GM12878 (cell line): ENCODE measurements around the gene SGTA. TPM values are rescaled to one million over a fixed set of nuclear protein-coding genes. Genes with fewer than 3 reads are reported as not detected.

Experiments
- ATAC-seq: fragments of 200-7000 bp; cut with Tn5 transposase; 3 replicates; pipeline ENCODE4 v1.9.1; 2020; ENCODE audit warnings: mild to moderate bottlenecking, moderate library complexity
- BruUV-seq: library from RNA; stranded (reverse); fragments of 400-500 nt; replicated peaks from 2 replicates; lab custom pipeline; 2021; lab: Mats Ljungman, UMichigan
- CTCF ChIA-PET: fragments of 300-600 bp; sonication (Branson Sonifier 250); formaldehyde crosslinking; extraction: SDS; loops from one replicate; lab custom pipeline; 2021; ENCODE audit warnings: inconsistent platforms; lab: Yijun Ruan, JAX
- POLR2A ChIA-PET: fragments of 350-600 bp; formaldehyde crosslinking; extraction: SDS; loops from one replicate; lab custom pipeline; 2021; ENCODE audit warnings: inconsistent platforms; lab: Charles Lee
- RAD21 ChIA-PET: fragments of 300-600 bp; sonication (Branson Sonifier 250); formaldehyde crosslinking; loops from one replicate; lab custom pipeline; 2023; ENCODE audit warnings: antibody characterized with exemption; ENCODE audit not compliant: unreplicated experiment; lab: Charles Lee
- SMC1A ChIA-PET: fragments of 300-600 bp; sonication (Branson Sonifier 250); formaldehyde crosslinking; loops from one replicate; lab custom pipeline; 2023; ENCODE audit not compliant: unreplicated experiment, uncharacterized antibody; lab: Charles Lee
- DNase-seq: peaks from one replicate; pipeline ENCODE4 v3.0.0-alpha.2; 2011; ENCODE audit warnings: low read depth, low spot score
- FAIRE-seq: peaks from 3 replicates; lab custom pipeline; 2011; peaks lifted over from hg19 to GRCh38; lab: Jason Lieb, UNC
- H2AFZ ChIP-seq: 2 replicates; pipeline ENCODE4 v1.6.0; 2011; ENCODE audit warnings: low read depth, low read length, control low read depth; ENCODE audit not compliant: control insufficient read depth
- H3K27ac ChIP-seq: 2 replicates; pipeline ENCODE4 v1.5.1; 2011; ENCODE audit warnings: control low read depth; ENCODE audit not compliant: control insufficient read depth, insufficient read depth
- H3K27me3 ChIP-seq, 2 experiments: replicated peaks in 1 of 2; 2 replicates each; pipeline versions ENCODE4 v1.6.0 to v1.6.1; 2011; ENCODE audit warnings: low read length in 1 of 2; ENCODE audit not compliant: control insufficient read depth in 2 of 2, insufficient read depth in 2 of 2
- H3K36me3 ChIP-seq, 2 experiments: 2 replicates each; pipeline ENCODE4 v1.5.1; 2011; ENCODE audit warnings: low read length in 1 of 2; ENCODE audit not compliant: control insufficient read depth in 2 of 2, insufficient read depth in 2 of 2
- H3K4me1 ChIP-seq: 2 replicates; pipeline ENCODE4 v1.6.1; 2011; ENCODE audit warnings: mild to moderate bottlenecking, low read length, moderate library complexity, mixed read lengths; ENCODE audit not compliant: control insufficient read depth, insufficient read depth
- H3K4me2 ChIP-seq: 2 replicates; pipeline ENCODE4 v1.6.0; 2011; ENCODE audit warnings: control low read depth; ENCODE audit not compliant: control insufficient read depth, insufficient read depth
- H3K4me3 ChIP-seq: fragments of 200-600 bp; sonication (generic); 2 replicates; pipeline ENCODE4 v1.5.1; 2016
- H3K79me2 ChIP-seq: 2 replicates; pipeline ENCODE4 v1.6.0; 2011; ENCODE audit warnings: low read length; ENCODE audit not compliant: control insufficient read depth, insufficient read depth
- H3K9ac ChIP-seq: 2 replicates; pipeline ENCODE4 v1.8.0; 2011; ENCODE audit warnings: low read length, control low read depth, mixed read lengths; ENCODE audit not compliant: control insufficient read depth, insufficient read depth
- H3K9me3 ChIP-seq: replicated peaks from 3 replicates; pipeline ENCODE4 v1.5.1; 2011; ENCODE audit warnings: mild to moderate bottlenecking, low read length; ENCODE audit not compliant: control insufficient read depth, insufficient read depth
- H4K20me1 ChIP-seq: 2 replicates; pipeline ENCODE4 v1.6.0; 2011; ENCODE audit not compliant: control insufficient read depth, insufficient read depth
- CUX1 ChIP-seq: IDR thresholded peaks from 2 replicates; pipeline ENCODE4 v1.6.1; 2012; ENCODE audit warnings: improper control_type of control experiment, low read depth, low read length; ENCODE audit not compliant: insufficient replicate concordance
- WGBS: methylation state at CpG from one replicate; pipeline ENCODE4 v1.1.6; 2016; ENCODE audit warnings: low lambda C conversion rate; ENCODE audit not compliant: insufficient replicate concordance, insufficient coverage; ENCODE audit errors: missing lambda C conversion rate; 5-methylcytosine and 5-hydroxymethylcytosine counted together
- in situ Hi-C: fragments of 300-500 bp; cut with MboI; formaldehyde crosslinking; loops from 9 replicates; pipeline ENCODE4 v1.14.3; 2018; ENCODE audit warnings: mixed read lengths
- intact Hi-C: fragments of 100-400 bp; cut with micrococcal nuclease; formaldehyde crosslinking; loops from one replicate; pipeline ENCODE4 v1.14.2; 2022; ENCODE audit not compliant: unreplicated experiment
- polyA plus RNA-seq, 11 experiments: library from polyadenylated mRNA; depleted of rRNA in 4 of 11; unstranded in 6 of 11; stranded (reverse) in 5 of 11; fragments of >200 nt; fragmentation: Nextera tagmentation in 4 of 11; fragmentation: Illumina TruSeq in 1 of 11; extraction: Ambion mirVana in 4 of 11; extraction: Trizol in 1 of 11; gene quantifications; 1 replicate in 1 of 11; 2 replicates in 10 of 11; pipeline versions ENCODE4 v1.2.1 to v1.2.3, GENCODE V29; 2011 to 2016; ENCODE audit warnings: inconsistent platforms in 2 of 11, missing spikeins in 2 of 11, low read depth in 1 of 11
- total RNA-seq, 4 experiments: library from RNA; depleted of rRNA in 3 of 4; stranded (reverse); fragments of >200 nt in 3 of 4; fragmentation: Illumina TruSeq in 1 of 4; extraction: Trizol in 1 of 4; gene quantifications; 2 replicates each; pipeline versions ENCODE4 v1.2.1 to v1.2.3, GENCODE V29; 2013 to 2021

The SGTA gene
- total and polyA plus RNA-seq, 10 of the 15 experiments (the other 5 are each of a cell fraction or from before 2014, with no cell fraction given), result 2.0 to 102 (median 48.2) TPM

DNA sequence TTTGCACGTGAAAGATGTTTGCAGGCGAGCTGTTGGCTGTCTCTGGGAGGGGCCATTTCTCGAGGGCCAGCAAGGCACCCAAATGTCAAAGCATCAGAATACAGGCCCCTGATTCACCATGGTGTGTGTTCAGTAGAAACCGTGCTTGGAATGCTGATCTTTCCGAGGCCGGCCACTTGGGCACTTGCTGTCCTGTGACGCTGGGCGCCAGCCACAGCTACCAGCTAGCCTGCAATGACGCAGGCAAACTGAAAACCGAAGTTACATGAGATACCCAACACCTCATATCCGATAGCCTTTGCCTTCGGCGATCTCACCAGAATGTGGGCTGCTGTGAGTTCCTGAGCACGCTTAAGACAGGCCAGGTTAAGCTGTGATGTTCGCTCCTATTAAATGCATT lies 14.2 kb upstream of the SGTA start:
- Histone ChIP-seq H3K27me3 (no peaks in the 10 kb centered on the region), H3K79me2 (no peaks in the 10 kb centered on the region; the same call in 1 of the 2 replicates), H3K27ac (no peak overlapping the region), H2AFZ (no peak overlapping the region), H3K9me3 (no peaks in the 10 kb centered on the region; the same call in 2 of the 3 replicates), H3K4me2 (no peak overlapping the region), H4K20me1 (no peaks in the 10 kb centered on the region), H3K4me1 (no peaks in the 10 kb centered on the region), H3K36me3 (peaks cover 13 to 25% of the 10 kb centered on the region in 2 experiments), H3K4me3 (no peak overlapping the region), H3K9ac (no peak overlapping the region)
- 96% methylated on average over 15 of the region's 15 CpGs for WGBS
- FAIRE-seq, result no peak
- POLR2A ChIA-PET, result no interaction called here
- RAD21 ChIA-PET, result no interaction called here
- SMC1A ChIA-PET, result interaction anchor here (0.6 kb wide), 1 partner anchor 46 kb away, joined by 3 read pairs; no protein-coding TSS in a partner anchor
- intact Hi-C loops, result no loop called here
- CTCF ChIA-PET, result no interaction called here
- in situ Hi-C loops, result no loop called here
- TF ChIP-seq CUX1, result no peak
- no TSS peak for BruUV-seq
- no peak for ATAC-seq
- no peak for DNase-seq
